ENCODE results near the gene ORAI3. TPM values are rescaled to one million over a fixed set of nuclear protein-coding genes. Genes with fewer than 3 reads are reported as not detected.

ORAI3 gene
- total RNA-seq, 1 donor from 2014 or later, result 12.2 TPM

GRCh38 chr16:30980434-30980833, 31.6 kb downstream of the ORAI3 start:
- H3K9me3 ChIP-seq (replicated peaks), result no peaks in the 10 kb centered on the region
- H3K27ac ChIP-seq (replicated peaks), result no peak overlapping the region
- peaks cover 9% of the 10 kb centered on the region for H3K4me1 ChIP-seq
- H3K36me3 ChIP-seq, result peaks cover 80% of the 10 kb centered on the region
- no peaks in the 10 kb centered on the region for H3K27me3 ChIP-seq (ENCODE audit: low read depth)
- no peak overlapping the region for H3K4me3 ChIP-seq
- intact Hi-C loops (cut with micrococcal nuclease), result loop anchor here (10.0 kb wide), 2 partner anchors 164 to 474 kb away; partner anchors contain the start of gene ARMC5
- no peak for TF ChIP-seq CTCF (IDR thresholded peaks at IDR 0.05; ENCODE audit: borderline replicate concordance)
- DNase-seq, result no peak

- intact Hi-C loops (cut with micrococcal nuclease), result loop anchor here (10.0 kb wide), 2 partner anchors 164 to 474 kb away; partner anchors contain the start of gene ARMC5
- H3K27ac ChIP-seq (replicated peaks), result no peak overlapping the region
- H3K9me3 ChIP-seq (replicated peaks), result no peaks in the 10 kb centered on the region
- no peak for TF ChIP-seq CTCF (IDR thresholded peaks at IDR 0.05; ENCODE audit: borderline replicate concordance)
- H3K36me3 ChIP-seq, result peaks cover 75% of the 10 kb centered on the region
- H3K27me3 ChIP-seq (ENCODE audit: low read depth), result no peaks in the 10 kb centered on the region
- no peak for DNase-seq
- peaks cover 14% of the 10 kb centered on the region for H3K4me1 ChIP-seq
- H3K4me3 ChIP-seq, result no peak overlapping the region
These were observed 32.1 kb downstream of the ORAI3 start for GRCh38 chr16:30980959-30981358.

- Histone ChIP-seq H3K4me1 (peaks cover 17% of the 10 kb centered on the region), H3K9me3 (replicated peaks) (no peaks in the 10 kb centered on the region), H3K4me3 (no peak overlapping the region), H3K27ac (replicated peaks) (peak overlapping the region; percentile 23), H3K27me3 (ENCODE audit: low read depth) (no peaks in the 10 kb centered on the region), H3K36me3 (peaks cover 58% of the 10 kb centered on the region)
- intact Hi-C loops (cut with micrococcal nuclease), result loop anchor here (10.0 kb wide), 2 partner anchors 162 to 472 kb away; partner anchors contain the start of gene ARMC5
- TF ChIP-seq CTCF (IDR thresholded peaks at IDR 0.05; ENCODE audit: borderline replicate concordance), result no peak
- DNase-seq, result no peak
These were observed 33.9 kb downstream of the ORAI3 start for GRCh38 chr16:30982548-30983288.

GRCh38 chr16:30983289-30983889, 34.5 kb downstream of the ORAI3 start:
- no peak for DNase-seq
- Histone ChIP-seq H3K4me1 (peaks cover 17% of the 10 kb centered on the region), H3K9me3 (replicated peaks) (no peaks in the 10 kb centered on the region), H3K27ac (replicated peaks) (peak overlapping the region; percentile 23), H3K4me3 (no peak overlapping the region), H3K36me3 (peaks cover 51% of the 10 kb centered on the region), H3K27me3 (ENCODE audit: low read depth) (no peaks in the 10 kb centered on the region)
- intact Hi-C loops (cut with micrococcal nuclease), result loop anchor here (10.0 kb wide), 2 partner anchors 161 to 471 kb away; partner anchors contain the start of gene ARMC5
- no peak for TF ChIP-seq CTCF (IDR thresholded peaks at IDR 0.05; ENCODE audit: borderline replicate concordance)

- Histone ChIP-seq H3K27me3 (ENCODE audit: low read depth) (no peaks in the 10 kb centered on the region), H3K4me3 (no peak overlapping the region), H3K4me1 (peaks cover 17% of the 10 kb centered on the region), H3K36me3 (peaks cover 44% of the 10 kb centered on the region), H3K9me3 (replicated peaks) (no peaks in the 10 kb centered on the region), H3K27ac (replicated peaks) (no peak overlapping the region)
- intact Hi-C loops (cut with micrococcal nuclease), result loop anchor here (10.0 kb wide), 2 partner anchors 161 to 471 kb away; partner anchors contain the start of gene ARMC5
- DNase-seq, result no peak
- TF ChIP-seq CTCF (IDR thresholded peaks at IDR 0.05; ENCODE audit: borderline replicate concordance), result no peak
These were observed 35.2 kb downstream of the ORAI3 start for GRCh38 chr16:30983898-30984610.
